ENCODE results near the gene MOV10L1. TPM values are rescaled to one million over a fixed set of nuclear protein-coding genes. Genes with fewer than 3 reads are reported as not detected.
A peak's percentile ranks its signal among the peaks of the same experiment; 100 is the strongest.

Gene MOV10L1
- total RNA-seq, result 1 to 10 TPM in 1 of 8 experiments, under 1 TPM in 7; 0.11 to 2.9 (median 0.45) TPM

DNA sequence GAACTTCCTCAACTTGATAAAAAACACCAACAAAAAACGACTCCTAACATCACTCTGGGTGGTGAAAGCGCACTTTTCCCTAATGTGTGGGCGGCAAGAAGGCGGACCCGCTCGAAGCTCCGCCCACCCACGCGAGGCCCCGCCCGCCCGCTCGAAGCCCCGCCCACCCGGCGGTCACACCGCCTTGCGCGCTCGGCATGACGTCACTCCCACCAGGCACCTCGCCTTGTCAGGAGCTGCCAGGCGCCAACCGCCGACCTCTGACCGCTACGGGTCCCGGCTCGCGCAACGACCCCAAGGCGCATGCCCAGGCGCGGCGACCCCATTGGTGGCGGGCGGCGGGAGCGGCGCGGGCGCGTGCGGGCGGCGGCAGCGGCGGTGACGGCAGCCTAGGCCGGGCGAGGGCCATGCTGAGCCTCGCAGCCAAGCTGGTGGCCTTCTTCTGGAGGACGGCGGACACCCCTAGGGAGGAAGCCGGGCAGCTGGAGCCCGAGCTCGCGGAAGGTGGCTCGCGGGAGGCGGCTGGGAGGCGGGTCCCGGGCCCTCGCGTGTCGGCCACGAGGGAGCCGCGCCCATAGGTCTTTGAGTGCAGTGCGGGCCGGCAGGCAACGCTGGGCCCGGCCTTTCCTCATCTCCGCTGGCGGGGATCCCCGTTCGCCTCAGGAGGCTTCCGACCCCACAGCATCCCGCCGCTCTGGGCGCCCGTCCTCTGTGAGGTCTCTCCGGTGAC, at the start of gene MOV10L1:
MOV10L1 (plus strand) TSS at position 325 of the 730 bp plus-strand sequence; CDS start at position 408, 83 bp downstream.
- H3K27ac ChIP-seq, result no peak within 1 kb of the TSS
- H3K4me3 ChIP-seq, result no peak within 1 kb of the TSS
- no peaks in the 10 kb centered on the region for H3K4me1 ChIP-seq (replicated peaks in 1 of 2)
- 0 to 100% (median 53%) methylated on average over 1 to 4 of the region's 83 CpGs; no CpG with 5 or more reads in 6 of the 10 experiments for WGBS, 10 experiments
- ATAC-seq (replicated peaks in 6 of 8), result peak in 1 of 8 experiments; percentile 41
- in situ Hi-C loops (cut with MboI; ENCODE audit: low pct_unique_long_range_greater_than_20kb in 2 of 9, low sequenced_read_pairs in 9 of 9, unreplicated experiment in 9 of 9), result no loop called here

DNA sequence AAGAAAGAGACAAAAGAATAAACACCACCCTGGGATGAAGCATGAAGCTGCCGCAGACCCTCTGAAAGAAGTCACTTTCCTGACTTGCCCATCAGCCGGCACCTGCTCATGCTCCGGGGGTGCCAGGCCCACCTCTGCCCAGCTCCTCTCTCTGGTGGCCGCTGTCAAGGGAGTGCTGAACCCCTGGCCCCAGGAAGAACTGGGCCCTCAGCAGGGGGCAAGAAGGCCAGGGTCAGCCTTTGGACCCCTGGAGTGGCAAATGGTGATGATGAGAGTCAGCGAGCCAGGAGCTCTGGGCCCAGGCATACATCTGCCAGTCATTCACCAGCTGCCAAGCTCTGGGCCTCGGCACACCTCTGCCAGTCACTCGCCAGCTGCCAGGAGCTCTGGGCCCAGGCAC, 49.1 kb upstream of the MOV10L1 start:
- no peak for ATAC-seq (replicated peaks in 6 of 8)
- no peak overlapping the region for H3K4me3 ChIP-seq
- 60 to 100% (median 100%) methylated on average over 1 to 3 of the region's 7 CpGs; no CpG with 5 or more reads in 3 of the 10 experiments for WGBS, 10 experiments
- H3K27ac ChIP-seq, result no peak overlapping the region
- in situ Hi-C loops (cut with MboI; ENCODE audit: low pct_unique_long_range_greater_than_20kb in 2 of 9, low sequenced_read_pairs in 9 of 9, unreplicated experiment in 9 of 9), result loop anchor here in 3 of 9 experiments (25.0 kb wide), 2 partner anchors 103 to 278 kb away; no protein-coding TSS in a partner anchor
- H3K4me1 ChIP-seq (replicated peaks in 1 of 2), result no peaks in the 10 kb centered on the region

DNA sequence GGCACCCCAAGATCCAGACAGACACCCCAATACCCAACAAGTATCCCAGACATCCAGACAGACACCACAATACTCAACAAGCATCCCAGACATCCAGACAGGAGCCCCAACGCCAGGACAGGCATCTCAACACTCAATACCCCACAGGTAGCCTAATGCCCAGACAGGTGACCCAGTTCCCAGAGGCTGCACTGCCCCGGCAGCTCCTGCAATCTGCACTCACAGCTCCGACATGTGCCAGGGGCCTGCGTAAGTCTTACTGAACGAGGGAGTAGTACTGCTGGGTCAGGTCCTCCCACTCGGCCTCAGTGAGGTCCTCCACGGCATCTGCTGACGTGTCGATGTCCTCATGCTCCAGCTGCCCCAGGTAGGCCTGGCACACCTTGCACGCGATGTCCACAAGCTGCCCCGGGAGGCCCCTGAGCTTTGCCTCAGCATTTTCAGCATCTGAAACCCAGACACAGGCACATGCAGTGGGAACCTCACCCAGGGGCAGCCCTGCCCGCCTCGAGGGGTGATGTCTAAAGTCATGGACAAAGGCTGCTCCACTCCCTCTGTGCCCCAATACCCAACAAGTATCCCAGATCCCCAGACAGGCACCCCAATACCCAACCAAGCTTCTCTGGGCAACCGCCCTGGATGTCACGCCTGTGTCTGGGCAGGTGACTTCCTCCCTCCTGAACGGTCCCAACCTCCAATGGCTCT, 48.3 kb upstream of the MOV10L1 start:
- Histone ChIP-seq H3K4me1 (replicated peaks in 1 of 2) (no peaks in the 10 kb centered on the region), H3K4me3 (no peak overlapping the region), H3K27ac (no peak overlapping the region)
- in situ Hi-C loops (cut with MboI; ENCODE audit: low pct_unique_long_range_greater_than_20kb in 2 of 9, low sequenced_read_pairs in 9 of 9, unreplicated experiment in 9 of 9), result loop anchor here in 3 of 9 experiments (25.0 kb wide), 2 partner anchors 104 to 279 kb away; no protein-coding TSS in a partner anchor
- 49 to 88% (median 55%) methylated on average over 1 to 5 of the region's 17 CpGs; no CpG with 5 or more reads in 6 of the 10 experiments for WGBS, 10 experiments
- no peak for ATAC-seq (replicated peaks in 6 of 8)

DNA sequence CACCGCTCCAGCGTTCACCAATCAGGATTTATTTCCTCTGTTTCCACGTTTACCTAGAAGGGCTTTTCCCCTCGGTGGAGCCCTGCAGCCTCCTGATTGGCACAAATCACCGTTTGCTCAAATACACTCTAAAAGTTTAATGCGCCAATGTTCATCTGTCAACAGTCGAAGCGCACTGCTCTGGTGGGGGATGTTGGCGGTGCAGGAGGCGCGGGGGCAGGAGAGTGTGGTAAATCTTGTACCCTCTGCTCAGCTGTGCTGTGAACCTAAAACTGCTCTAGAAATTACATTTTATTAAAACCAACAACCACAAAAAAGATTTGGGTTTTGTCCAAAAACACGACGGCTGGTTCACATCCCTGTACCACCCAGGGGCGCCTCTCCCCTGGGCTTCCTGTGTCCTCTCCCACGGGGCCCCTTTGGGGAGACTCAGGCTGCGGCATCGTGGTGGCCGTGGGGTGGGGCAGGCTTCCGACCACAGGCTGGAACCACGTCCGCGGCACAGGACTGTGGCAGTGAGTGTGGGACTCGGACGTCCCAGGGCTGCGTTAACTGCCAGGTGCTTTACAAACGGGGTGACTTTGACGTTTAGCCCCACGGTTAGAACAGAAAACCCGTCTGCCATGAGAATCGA, 45.2 kb upstream of the MOV10L1 start:
- in situ Hi-C loops (cut with MboI; ENCODE audit: low pct_unique_long_range_greater_than_20kb in 2 of 9, low sequenced_read_pairs in 9 of 9, unreplicated experiment in 9 of 9), result loop anchor here in 3 of 9 experiments (25.0 kb wide), 2 partner anchors 107 to 282 kb away; no protein-coding TSS in a partner anchor
- WGBS, 10 experiments, result 18 to 92% (median 70%) methylated on average over 4 to 8 of the region's 30 CpGs; no CpG with 5 or more reads in 3 of the 10 experiments
- Histone ChIP-seq H3K4me3 (no peak overlapping the region), H3K27ac (no peak overlapping the region), H3K4me1 (replicated peaks in 1 of 2) (no peaks in the 10 kb centered on the region)
- no peak for ATAC-seq (replicated peaks in 6 of 8)

DNA sequence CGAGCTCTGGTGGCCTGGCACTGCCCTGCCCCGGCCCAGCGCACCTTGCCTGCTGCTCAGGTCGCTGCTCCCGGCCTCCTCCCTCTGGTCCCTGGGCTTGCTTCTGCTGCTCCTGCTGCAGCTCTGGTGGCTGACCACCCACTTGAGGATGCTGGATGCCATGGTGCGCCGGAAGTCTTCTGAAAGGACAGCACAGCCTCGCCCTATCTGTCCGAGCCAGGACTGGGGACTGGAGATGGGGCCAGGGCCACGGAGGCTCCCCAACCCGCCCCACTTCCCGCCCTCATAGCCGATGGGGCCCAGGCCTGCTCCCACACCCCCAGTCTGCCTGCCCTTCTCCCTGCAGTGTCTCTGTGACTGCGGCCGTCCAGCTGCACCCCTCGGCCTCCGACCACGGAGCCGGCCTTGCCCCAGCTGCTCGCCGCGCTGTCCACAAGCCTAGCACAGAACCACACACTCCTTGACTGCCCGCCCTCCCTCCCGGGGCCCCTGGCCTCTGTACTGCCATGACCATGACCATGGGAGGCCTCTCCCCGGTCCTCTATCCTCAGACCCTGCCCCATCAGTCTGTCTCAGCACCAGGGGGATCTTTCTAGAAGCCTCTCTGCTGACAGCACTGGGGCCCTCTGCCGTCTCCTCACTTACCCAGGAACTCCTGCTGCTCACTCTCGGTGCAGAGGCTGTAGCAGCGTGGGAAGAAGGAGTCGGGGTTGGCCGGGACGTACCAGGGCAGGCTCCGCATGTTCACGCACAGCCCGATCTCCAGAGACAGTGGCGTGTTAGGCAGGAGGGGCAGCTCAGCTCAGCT, 44.4 kb upstream of the MOV10L1 start:
- 68% methylated on average over 4 of the region's 35 CpGs; no CpG with 5 or more reads in 9 of the 10 experiments for WGBS, 10 experiments
- ATAC-seq (replicated peaks in 6 of 8), result peak in 5 of 8 experiments; percentile 12 to 44 (median 41)
- no peaks in the 10 kb centered on the region for H3K4me1 ChIP-seq (replicated peaks in 1 of 2)
- in situ Hi-C loops (cut with MboI; ENCODE audit: low pct_unique_long_range_greater_than_20kb in 2 of 9, low sequenced_read_pairs in 9 of 9, unreplicated experiment in 9 of 9), result loop anchor here in 3 of 9 experiments (25.0 kb wide), 2 partner anchors 108 to 283 kb away; no protein-coding TSS in a partner anchor
- no peak overlapping the region for H3K27ac ChIP-seq
- no peak overlapping the region for H3K4me3 ChIP-seq

GRCh38 chr22:50046019-50046415, 43.8 kb upstream of the MOV10L1 start:
- Histone ChIP-seq H3K4me1 (replicated peaks in 1 of 2) (no peaks in the 10 kb centered on the region), H3K4me3 (no peak overlapping the region), H3K27ac (no peak overlapping the region)
- ATAC-seq (replicated peaks in 6 of 8), result peak in 3 of 8 experiments; percentile 9 to 21 (median 9)
- in situ Hi-C loops (cut with MboI; ENCODE audit: low pct_unique_long_range_greater_than_20kb in 2 of 9, low sequenced_read_pairs in 9 of 9, unreplicated experiment in 9 of 9), result loop anchor here in 3 of 9 experiments (25.0 kb wide), 2 partner anchors 109 to 284 kb away; no protein-coding TSS in a partner anchor
- 100% methylated on average over 1 of the region's 19 CpGs; no CpG with 5 or more reads in 8 of the 10 experiments for WGBS, 10 experiments

- no peak overlapping the region for H3K4me3 ChIP-seq
- WGBS, 10 experiments, result 100% methylated on average over 2 of the region's 27 CpGs; no CpG with 5 or more reads in 9 of the 10 experiments
- H3K4me1 ChIP-seq (replicated peaks in 1 of 2), result no peaks in the 10 kb centered on the region
- in situ Hi-C loops (cut with MboI; ENCODE audit: low pct_unique_long_range_greater_than_20kb in 2 of 9, low sequenced_read_pairs in 9 of 9, unreplicated experiment in 9 of 9), result loop anchor here in 3 of 9 experiments (25.0 kb wide), 2 partner anchors 109 to 284 kb away; no protein-coding TSS in a partner anchor
- H3K27ac ChIP-seq, result no peak overlapping the region
- peak in 1 of 8 experiments; percentile 22 for ATAC-seq (replicated peaks in 6 of 8)
These were observed 43.1 kb upstream of the MOV10L1 start for GRCh38 chr22:50046481-50047245.

- H3K4me3 ChIP-seq, result no peak overlapping the region
- no peaks in the 10 kb centered on the region for H3K4me1 ChIP-seq (replicated peaks in 1 of 2)
- ATAC-seq (replicated peaks in 6 of 8), result no peak
- in situ Hi-C loops (cut with MboI; ENCODE audit: low pct_unique_long_range_greater_than_20kb in 2 of 9, low sequenced_read_pairs in 9 of 9, unreplicated experiment in 9 of 9), result loop anchor here in 3 of 9 experiments (25.0 kb wide), 2 partner anchors 110 to 285 kb away; no protein-coding TSS in a partner anchor
- WGBS, 10 experiments, result 80% methylated on average over 1 of the region's 16 CpGs; no CpG with 5 or more reads in 9 of the 10 experiments
- no peak overlapping the region for H3K27ac ChIP-seq
These were observed 42.5 kb upstream of the MOV10L1 start for GRCh38 chr22:50047346-50047745.

DNA sequence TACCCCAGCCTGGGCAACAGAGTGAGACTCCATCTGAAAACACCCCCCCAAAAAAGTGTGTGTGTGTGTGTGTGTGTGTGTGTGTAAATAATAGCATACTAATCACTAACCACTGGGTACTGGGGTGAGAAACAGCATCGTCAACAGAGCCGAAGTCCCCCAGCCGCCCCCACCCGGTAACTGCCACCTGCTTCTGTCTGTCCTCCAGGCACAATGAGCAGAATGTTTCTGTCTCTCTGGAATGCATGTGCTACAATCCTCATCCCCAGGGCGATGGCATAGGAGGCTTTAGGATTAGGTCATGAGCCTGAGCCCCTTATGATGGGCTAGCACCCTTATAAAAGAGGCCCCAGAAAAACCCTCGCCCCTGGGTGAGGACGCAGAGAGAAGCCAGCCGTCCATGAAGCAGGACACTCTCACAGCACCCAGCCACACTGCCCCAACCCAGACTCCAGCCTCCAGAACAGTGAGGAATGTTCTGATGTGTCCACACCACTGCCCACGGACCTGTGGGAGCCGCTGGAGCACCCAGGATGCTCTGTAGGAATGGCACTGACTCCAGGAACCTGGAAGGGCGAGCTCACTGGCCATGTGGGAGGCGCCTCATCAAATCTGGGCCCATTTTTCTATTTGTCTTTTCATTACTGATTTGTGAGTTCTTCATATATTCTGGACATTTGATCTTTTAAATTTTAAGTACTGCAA, 41.6 kb upstream of the MOV10L1 start:
- ATAC-seq (replicated peaks in 6 of 8), result peak in 1 of 8 experiments; percentile 44
- Histone ChIP-seq H3K4me3 (no peak overlapping the region), H3K4me1 (replicated peaks in 1 of 2) (no peaks in the 10 kb centered on the region), H3K27ac (no peak overlapping the region)
- in situ Hi-C loops (cut with MboI; ENCODE audit: low pct_unique_long_range_greater_than_20kb in 2 of 9, low sequenced_read_pairs in 9 of 9, unreplicated experiment in 9 of 9), result loop anchor here in 3 of 9 experiments (25.0 kb wide), 2 partner anchors 111 to 286 kb away; no protein-coding TSS in a partner anchor
- 0 to 100% (median 74%) methylated on average over 1 to 5 of the region's 12 CpGs; no CpG with 5 or more reads in 2 of the 10 experiments for whole genome bisulfite sequencing, 10 experiments

DNA sequence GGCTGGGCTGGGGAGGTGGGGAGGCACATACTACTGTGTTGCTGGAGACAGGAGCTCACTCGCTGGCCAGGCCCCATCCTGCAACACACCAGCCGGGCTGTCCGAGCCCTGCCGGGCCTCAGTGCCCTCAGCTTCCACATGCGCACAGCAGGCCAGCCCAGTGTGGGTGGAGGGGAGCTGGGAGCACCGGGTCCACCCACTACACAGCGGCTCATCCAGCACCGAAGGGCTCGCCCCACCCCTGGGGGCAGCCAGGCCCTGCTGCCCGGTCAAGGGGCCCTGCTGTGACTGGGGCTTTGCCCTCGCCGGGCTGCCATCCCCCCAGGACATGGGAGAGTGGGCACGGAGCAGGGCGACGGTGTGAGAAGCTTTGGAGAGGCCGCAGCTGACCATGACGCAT, 41.0 kb upstream of the MOV10L1 start:
- ATAC-seq (replicated peaks in 6 of 8), result peak in 1 of 8 experiments; percentile 27
- 20 to 84% (median 48%) methylated on average over 1 to 5 of the region's 17 CpGs; no CpG with 5 or more reads in 6 of the 10 experiments for WGBS, 10 experiments
- Histone ChIP-seq H3K4me3 (no peak overlapping the region), H3K27ac (no peak overlapping the region), H3K4me1 (replicated peaks in 1 of 2) (no peaks in the 10 kb centered on the region)
- in situ Hi-C loops (cut with MboI; ENCODE audit: low pct_unique_long_range_greater_than_20kb in 2 of 9, low sequenced_read_pairs in 9 of 9, unreplicated experiment in 9 of 9), result loop anchor here in 3 of 9 experiments (25.0 kb wide), 2 partner anchors 112 to 287 kb away; no protein-coding TSS in a partner anchor

Measured in motor neuron (in vitro differentiated cells).